Endothelial cell of hepatic sinusoid (primary cell): ENCODE data around the gene TBC1D2B.

Experiments used
- in situ Hi-C: cut with HindIII; loops from 2 replicates; pipeline ENCODE4 v1.10.0; 2017; ENCODE audit warnings: low sequenced_read_pairs

Gene TBC1D2B

DNA sequence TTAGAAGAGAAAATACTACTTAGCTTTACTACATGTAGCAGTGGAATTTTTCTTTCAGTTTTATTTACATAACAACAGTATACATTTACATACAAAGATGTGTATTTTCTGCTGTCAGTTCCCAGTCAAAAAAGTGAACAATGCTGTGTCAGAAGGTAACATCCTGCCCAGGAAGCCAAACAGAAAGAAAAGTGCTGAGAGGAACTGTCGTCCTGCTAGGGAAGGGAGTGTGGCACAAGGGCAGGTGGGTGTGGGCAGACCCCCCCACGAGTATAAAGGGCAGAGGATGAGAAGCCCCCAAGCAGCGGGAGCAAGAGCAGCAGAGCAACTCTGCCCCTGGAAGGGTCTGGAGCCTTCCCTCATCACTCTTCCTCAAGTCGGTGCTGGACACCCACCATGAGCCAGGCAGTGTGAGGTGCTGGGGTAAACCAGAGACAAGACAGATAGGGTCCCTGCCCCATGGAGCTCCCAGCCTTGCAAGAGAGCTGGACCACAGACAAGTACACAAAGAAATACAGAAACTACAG, 39.7 kb downstream of the TBC1D2B start:
- in situ Hi-C loops: no loop called here

GRCh38 chr15:78037328-78037727, 40.2 kb downstream of the TBC1D2B start:
- in situ Hi-C loops: no loop called here

DNA sequence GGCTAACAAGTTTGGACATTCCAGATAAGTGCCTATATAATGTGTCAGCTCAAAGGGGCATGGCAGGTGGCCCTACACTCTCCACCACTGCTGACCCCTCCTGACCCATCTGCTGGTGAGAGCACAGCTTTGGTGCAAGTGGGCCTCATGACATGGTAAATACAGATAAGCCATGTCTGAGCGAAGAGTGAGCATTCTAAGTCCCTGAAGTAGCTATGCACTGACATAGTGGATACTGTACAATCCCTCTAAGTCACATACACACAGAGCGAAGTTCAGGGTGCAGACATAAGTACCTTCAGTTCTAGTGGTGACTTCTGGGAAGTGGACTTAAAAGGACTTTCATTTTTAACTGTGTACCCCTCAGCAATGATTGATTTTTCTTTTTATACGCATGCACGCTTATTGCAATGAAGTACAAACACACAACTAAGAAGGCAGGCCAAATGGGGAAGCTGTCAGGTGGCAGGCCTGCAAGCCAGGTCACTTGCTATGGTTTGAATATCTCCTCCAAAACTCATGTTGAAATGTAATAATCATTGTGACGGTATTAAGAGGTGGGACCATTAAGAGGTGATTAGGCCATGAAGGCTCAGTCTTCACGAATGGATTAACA, 41.5 kb downstream of the TBC1D2B start:
- in situ Hi-C loops: no loop called here

- in situ Hi-C loops: no loop called here
Measured at GRCh38 chr15:78035321-78035751, 42.2 kb downstream of the TBC1D2B start.

GRCh38 chr15:78034495-78035191, 42.9 kb downstream of the TBC1D2B start:
- in situ Hi-C loops: no loop called here

GRCh38 chr15:78033864-78034263, 43.6 kb downstream of the TBC1D2B start:
- in situ Hi-C loops: no loop called here

DNA sequence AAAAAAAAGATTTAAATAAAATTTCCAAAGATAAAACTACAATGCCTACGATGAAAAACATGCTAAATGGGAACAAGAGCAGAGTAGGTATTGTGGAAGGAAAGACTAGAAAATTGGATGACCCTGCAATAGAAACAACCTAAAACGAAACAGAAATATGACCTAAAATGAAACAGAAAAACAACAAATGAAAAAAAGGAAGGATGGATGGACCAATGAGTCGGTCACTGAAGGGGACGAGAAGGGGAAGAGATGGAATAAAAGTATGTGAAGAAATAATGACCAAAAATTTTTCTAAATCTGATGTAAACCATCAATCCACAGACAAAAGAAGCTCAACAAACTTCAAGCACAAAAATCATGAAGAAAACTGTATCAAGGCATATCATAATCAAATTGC, 44.8 kb downstream of the TBC1D2B start:
- in situ Hi-C loops: no loop called here

DNA sequence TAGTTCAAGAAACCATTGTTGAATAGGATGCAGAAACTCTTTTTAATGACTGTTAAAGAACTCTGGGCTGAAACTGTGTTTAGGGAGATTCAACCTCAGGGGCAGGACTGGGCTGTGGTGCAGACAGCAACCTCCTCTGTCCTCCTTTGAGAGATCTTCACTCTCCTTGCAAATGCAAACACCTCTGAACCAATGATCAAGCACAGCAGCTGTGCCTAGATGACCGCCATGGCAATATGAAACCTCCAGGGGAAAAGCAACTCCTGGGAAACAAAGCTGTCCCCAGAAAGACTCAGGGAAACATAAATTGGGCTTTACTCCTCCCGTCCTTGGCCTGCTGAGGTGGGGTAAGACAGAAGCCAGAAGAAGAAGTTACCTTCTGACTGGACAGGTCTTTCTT, 52.6 kb downstream of the TBC1D2B start:
- in situ Hi-C loops: no loop called here

DNA sequence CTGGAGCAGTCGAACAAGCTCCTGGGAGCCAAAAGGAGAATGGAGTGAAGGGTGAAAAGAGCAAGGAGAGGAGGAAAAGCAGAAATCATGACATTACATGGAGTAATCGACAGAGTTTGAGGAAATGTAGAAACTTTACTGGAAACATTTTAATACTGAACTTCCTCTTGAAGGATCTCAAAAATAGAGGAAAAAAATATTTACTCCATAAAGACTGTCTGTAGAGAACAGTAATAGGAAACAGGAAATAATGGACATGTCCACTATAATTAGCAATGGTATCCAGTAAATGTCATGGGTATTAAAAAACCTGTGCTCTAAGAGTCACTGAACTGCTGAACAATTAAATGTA, 53.0 kb downstream of the TBC1D2B start:
- in situ Hi-C loops: no loop called here

DNA sequence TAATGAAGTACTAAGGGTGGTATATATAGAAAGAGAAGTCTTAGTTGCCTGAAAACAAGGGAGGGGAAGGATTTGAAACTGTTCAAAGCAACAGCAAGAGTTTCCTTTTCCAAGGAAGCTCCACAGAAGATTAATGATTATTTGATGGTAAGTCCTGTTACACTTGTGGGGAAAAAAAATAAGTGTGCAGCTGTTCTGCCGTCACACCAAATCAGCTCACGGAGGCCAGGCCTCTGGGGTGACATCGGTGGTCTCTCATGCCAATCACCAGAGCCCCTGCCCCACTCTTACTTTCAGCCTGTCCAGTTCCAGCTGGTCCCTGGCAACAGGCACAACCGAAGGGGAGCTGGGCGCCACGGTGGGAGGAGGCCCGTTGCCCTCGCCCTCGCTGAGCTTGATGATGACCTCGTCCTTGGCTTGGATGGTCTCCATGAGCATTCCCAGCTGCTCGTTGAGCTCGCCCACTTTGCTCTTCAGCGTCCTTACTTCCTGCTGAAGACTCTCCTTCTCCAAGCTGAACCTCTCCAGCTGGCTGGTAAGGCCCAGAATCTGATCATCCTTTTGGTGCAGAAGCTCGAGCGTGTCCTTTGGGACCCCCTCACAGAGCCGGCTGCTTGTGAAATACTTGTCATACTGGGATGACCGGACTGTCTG, 53.5 kb downstream of the TBC1D2B start:
- in situ Hi-C loops: no loop called here

GRCh38 chr15:78023081-78023665, 54.3 kb downstream of the TBC1D2B start:
- in situ Hi-C loops: no loop called here

- in situ Hi-C loops: no loop called here
Measured at GRCh38 chr15:78021761-78022160, 55.8 kb downstream of the TBC1D2B start.

GRCh38 chr15:78020007-78020406, 57.5 kb downstream of the TBC1D2B start:
- in situ Hi-C loops: no loop called here

DNA sequence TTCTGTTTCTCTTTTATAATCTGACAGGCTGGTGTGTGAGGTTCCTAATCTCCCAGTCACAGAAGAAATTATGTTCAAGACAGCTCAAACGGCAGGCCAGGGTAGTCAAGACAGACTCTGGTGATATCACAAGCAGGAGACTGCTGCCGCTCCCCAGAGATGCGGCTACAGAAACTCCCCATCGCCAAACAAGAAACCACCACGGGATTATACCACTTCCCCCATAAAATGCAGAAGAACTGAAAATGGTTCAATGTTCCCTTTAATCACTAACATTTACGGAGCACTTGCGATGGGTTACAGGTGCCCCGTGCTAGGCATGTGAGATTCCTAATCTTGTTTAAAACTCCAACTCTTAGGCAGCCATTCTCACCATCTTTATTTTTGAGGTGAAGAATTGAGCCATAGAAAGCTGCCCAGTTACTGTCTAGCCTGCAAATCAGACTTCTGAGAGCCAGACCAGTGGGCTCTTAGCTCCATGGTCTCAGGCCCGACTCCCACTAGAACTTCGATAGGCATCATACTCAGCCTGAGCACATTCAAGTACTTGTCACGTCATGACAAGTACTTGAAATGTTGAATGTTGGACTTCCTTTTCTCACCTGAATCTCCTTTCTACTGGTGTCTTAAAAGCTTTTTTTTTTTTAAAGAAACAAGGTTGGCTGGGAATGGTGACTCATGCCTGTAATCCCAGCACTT, 58.4 kb downstream of the TBC1D2B start:
- in situ Hi-C loops: no loop called here

DNA sequence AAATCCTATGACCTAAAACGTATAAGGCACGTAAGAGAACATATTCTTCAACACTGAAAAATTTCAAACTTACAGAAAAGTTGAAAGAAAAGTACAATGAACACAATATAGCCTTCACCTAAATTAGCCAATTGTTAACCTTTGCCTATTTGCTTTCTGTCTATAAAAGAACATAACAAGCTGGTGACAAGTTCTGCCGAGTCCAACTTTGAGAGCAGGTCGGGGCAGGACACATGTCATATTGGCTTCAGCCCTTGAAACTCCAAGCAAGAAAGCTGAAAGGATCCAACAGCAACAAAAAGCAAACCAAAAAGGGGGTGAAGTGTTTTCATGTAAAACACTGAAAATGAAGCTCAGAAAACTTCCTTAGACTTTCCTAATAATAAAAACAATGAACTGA, 59.1 kb downstream of the TBC1D2B start:
- in situ Hi-C loops: no loop called here

DNA sequence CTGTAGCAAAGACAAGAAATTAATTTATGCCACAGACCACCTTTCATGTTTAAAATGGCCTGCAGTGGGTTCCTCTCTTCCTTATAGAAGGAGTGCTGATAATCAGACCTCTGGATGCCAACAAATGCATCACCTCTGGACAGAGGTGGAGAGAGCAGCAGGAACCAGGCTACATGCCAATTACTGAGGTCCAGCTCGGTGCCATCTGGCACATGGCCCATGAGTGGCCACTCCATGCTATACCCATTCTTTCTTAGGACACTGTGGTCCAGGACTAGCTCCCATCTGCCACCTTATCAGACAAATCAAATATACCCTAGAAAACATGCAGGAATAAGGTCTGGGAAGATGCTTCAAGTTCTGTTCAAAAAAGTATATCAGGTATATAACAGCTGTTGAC, 60.7 kb downstream of the TBC1D2B start:
- in situ Hi-C loops: no loop called here

DNA sequence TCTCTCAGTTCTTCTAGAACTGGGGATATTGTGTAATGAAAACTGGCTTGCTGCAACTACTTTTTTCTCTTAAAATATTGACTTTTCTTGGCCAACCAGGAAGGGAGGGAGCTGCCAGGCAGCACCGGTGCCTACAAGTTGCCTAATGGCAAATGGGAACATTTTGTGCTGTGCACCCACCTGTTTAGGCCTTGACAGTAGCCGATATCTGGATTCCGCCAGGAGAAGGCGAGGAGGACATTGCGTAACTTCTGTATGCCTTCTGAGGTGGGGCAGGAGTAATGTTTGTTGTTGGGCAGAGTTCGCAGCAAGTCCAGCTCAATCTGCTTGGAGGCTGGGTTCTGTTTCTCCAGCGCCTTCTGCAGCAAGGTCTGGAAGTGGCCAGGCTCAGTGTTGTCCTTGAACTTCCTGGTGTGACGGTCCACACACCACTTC, 64.9 kb downstream of the TBC1D2B start:
- in situ Hi-C loops: no loop called here

DNA sequence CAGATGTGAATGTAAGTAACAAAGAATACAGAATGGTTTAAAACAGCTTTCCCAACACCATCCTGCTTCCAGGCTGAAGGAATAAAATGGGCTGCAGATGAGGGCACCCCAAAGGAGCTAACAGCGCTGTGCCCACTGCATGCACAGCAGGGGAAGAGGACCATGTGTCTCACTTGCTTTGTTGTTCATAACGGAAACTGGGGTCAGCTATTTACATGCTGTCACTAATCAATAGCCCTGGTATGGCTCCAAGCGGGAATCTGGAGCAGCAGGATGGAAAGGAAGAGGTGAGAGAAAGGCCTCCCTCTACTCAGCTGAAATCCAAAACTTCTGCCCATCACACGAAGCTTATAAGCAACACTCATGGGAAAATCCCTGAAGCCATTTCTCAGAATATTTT, 67.4 kb downstream of the TBC1D2B start:
- in situ Hi-C loops: no loop called here

DNA sequence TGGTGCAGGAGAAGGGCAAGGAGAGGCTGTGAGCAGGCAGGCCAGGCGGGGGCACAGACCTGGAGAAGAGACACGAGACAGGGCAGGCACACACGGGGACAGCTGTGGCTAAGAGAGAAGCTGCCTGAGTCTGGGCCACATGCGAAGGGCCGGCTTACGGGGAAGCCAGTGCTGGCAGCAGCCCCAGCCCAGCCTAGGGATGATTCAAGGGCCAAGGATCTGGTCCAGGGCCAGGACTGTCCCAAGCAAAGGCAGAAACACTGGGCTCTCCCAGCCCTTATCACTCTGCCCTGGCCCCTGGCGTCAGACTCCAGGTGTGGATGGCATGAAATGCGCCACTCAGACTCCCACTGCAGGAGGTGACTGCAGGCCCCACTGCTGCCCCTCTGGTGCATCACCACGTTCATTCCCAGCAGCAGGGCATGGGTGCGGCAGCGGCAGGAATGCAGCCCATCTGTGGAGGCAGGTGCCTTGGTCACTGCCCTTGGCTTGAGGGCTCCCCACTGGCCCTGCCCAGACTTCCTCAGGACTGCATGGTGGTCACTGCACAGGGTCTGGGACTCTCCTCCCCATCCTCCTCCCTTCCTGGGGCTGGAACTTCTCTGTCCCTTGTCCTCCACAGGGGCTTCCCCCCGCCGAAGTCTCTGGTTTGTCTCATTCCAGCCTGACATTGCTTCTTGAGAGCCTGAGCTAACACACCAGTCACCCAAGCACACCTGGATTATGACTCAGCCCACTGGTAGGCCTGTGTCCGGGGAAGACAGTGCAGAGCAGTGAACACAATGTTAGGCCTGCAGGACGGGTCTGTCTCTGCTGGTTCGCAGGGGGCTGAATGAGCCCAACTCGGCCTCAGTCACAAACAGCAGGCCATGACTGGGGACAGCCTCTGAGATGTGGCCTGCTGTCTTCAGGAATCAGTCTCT, 69.3 kb downstream of the TBC1D2B start:
- in situ Hi-C loops: no loop called here
